Mesothelial cell of epicardium (in vitro differentiated cells): Measurements from ENCODE around the gene SMARCC1. TPM values are rescaled to one million over a fixed set of nuclear protein-coding genes. Genes with fewer than 3 reads are reported as not detected.

Source experiments
- DNase-seq, 2 experiments: peaks; one replicate each; pipeline ENCODE4 v3.0.0; 2021; ENCODE audit warnings: low spot score in 2 of 2; ENCODE audit not compliant: unreplicated experiment in 2 of 2
- H3K27ac Mint-ChIP-seq: 2 replicates; pipeline ENCODE4 v1.8.0; 2021; ENCODE audit warnings: mixed read lengths
- H3K27me3 Mint-ChIP-seq: 2 replicates; pipeline ENCODE4 v1.8.0; 2021; ENCODE audit warnings: low read depth, mixed read lengths
- H3K36me3 Mint-ChIP-seq: 2 replicates; pipeline ENCODE4 v1.8.0; 2021; ENCODE audit warnings: mixed read lengths
- H3K4me1 Mint-ChIP-seq: 2 replicates; pipeline ENCODE4 v1.8.0; 2021; ENCODE audit warnings: mixed read lengths
- H3K4me3 Mint-ChIP-seq: 2 replicates; pipeline ENCODE4 v1.8.0; 2021; ENCODE audit warnings: mild to moderate bottlenecking, moderate library complexity, mixed read lengths
- H3K9me3 Mint-ChIP-seq: 2 replicates; pipeline ENCODE4 v1.8.0; 2021; ENCODE audit warnings: mixed read lengths
- CTCF ChIP-seq: fragments of 200-600 bp; sonication (generic); IDR thresholded peaks from one replicate; pipeline ENCODE4 v1.5.0; 2021; ENCODE audit warnings: antibody characterized with exemption; ENCODE audit not compliant: unreplicated experiment
- total RNA-seq: library from RNA; stranded (reverse); gene quantifications from 3 replicates; pipeline ENCODE4 v1.2.1, GENCODE V29; 2021

Gene SMARCC1
- total RNA-seq, 1 donor from 2014 or later, result 215 TPM

- no peak for TF ChIP-seq CTCF
- H3K4me1 Mint-ChIP-seq, result no peaks in the 10 kb centered on the region
- H3K9me3 Mint-ChIP-seq, result peaks cover 8% of the 10 kb centered on the region
- H3K27ac Mint-ChIP-seq, result no peak overlapping the region
- H3K4me3 Mint-ChIP-seq, result no peak overlapping the region
- no peaks in the 10 kb centered on the region for H3K36me3 Mint-ChIP-seq
- peaks cover 6% of the 10 kb centered on the region for H3K27me3 Mint-ChIP-seq
- DNase-seq, result no peak
Observed at GRCh38 chr3:47536967-47537366, 244.7 kb downstream of the SMARCC1 start.

DNA sequence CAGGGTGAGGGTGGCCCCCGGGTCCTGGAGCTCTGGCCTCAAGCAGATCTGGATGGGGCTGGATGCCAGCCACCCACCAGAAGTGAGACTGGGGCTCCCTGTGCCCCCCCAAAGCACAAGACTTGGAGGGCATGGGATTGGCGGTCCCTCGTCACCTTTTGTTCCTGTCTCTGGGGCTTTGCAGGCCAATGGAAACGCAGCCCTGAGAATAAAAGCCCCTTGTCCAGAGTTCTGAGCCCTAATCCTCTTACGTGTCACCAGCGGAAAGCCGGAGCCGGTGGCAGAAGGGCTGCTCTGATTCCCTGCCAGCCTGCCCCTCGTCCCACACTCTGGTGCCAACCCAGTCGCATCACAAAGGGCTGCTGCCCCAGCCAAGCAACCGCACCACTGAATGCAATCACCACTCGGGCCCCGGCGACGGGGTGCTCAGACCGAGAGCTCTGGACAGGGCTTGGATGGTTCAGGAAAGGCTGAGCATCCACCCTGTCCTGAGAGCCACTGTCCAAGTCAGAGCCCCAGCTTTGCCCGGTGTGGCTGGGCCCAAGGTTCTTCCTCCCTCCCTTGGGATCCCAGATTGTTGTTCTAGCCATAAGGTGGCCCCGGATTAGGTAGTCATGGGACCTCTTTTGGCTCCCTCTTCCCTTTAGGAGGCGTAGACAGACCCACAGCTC is 245.3 kb downstream of the SMARCC1 start:
- H3K4me3 Mint-ChIP-seq, result no peak overlapping the region
- peaks cover 8% of the 10 kb centered on the region for H3K9me3 Mint-ChIP-seq
- no peak for TF ChIP-seq CTCF
- H3K4me1 Mint-ChIP-seq, result no peaks in the 10 kb centered on the region
- H3K27ac Mint-ChIP-seq, result no peak overlapping the region
- H3K36me3 Mint-ChIP-seq, result no peaks in the 10 kb centered on the region
- peaks cover 6% of the 10 kb centered on the region for H3K27me3 Mint-ChIP-seq
- DNase-seq, result no peak

Other genes with a start within 250 kb of the SMARCC1 start
- gene CSPG5, start 203.0 kb downstream of the SMARCC1 start, total RNA-seq, result 0.84 to 1.1 TPM (median 1.1 TPM) in 3 replicates
- 114 to 122 TPM (median 114 TPM) in 3 replicates for gene DHX30, start 21.2 kb upstream of the SMARCC1 start, total RNA-seq
- gene MAP4, start 234.5 kb upstream of the SMARCC1 start, total RNA-seq, result 153 to 160 TPM (median 158 TPM) in 3 replicates